T-helper 1 cell treated with Interleukin-12 subunit alpha and Interleukin-12 subunit beta and Interleukin-4 antibody, amounts not matched to agents 30 ng/mL and 1 ng/mL, for 36 hours (primary cell): Measurements from ENCODE around the gene TRIM24. TPM values are rescaled to one million over a fixed set of nuclear protein-coding genes. Genes with fewer than 3 reads are reported as not detected.
"Not testable (repeated sequence)": the region's sequence is repeated elsewhere in the genome, so short reads cannot be mapped to it uniquely, and the experiment has no call there.

Source experiments
- intact Hi-C: fragments of 100-400 bp; cut with micrococcal nuclease; formaldehyde crosslinking; loops from one replicate; pipeline ENCODE4 v1.15.1; 2024
- total RNA-seq: library from RNA; stranded (reverse); gene quantifications from 2 replicates; pipeline ENCODE4 v1.2.3, GENCODE V29; 2022

TRIM24 gene
- total RNA-seq, 1 donor from 2014 or later: 17.4 TPM

- intact Hi-C loops: loop anchor here (1.0 to 10.0 kb wide), 17 partner anchors 279 to 903 kb away; partner anchors contain the start of genes CREB3L2, UBN2 and ZC3HAV1
Observed at GRCh38 chr7:138459413-138460175, 465 bp upstream of the TRIM24 start.

GRCh38 chr7:138460649-138461607 lies 869 bp downstream of the TRIM24 start:
- intact Hi-C loops: loop anchor here (1.0 to 10.0 kb wide), 11 partner anchors 49 to 901 kb away; partner anchors contain the start of genes UBN2 and ZC3HAV1

- intact Hi-C loops: loop anchor here (5.0 to 10.0 kb wide), 5 partner anchors 512 to 899 kb away; partner anchors contain the start of gene UBN2
Observed at GRCh38 chr7:138463291-138463618, 3.2 kb downstream of the TRIM24 start.

GRCh38 chr7:138465046-138465445 lies 5.0 kb downstream of the TRIM24 start:
- intact Hi-C loops: loop anchor here (10.0 kb wide), 2 partner anchors 510 to 560 kb away; no protein-coding TSS in a partner anchor

GRCh38 chr7:138466069-138466756 lies 6.2 kb downstream of the TRIM24 start:
- intact Hi-C loops: loop anchor here (10.0 kb wide), 2 partner anchors 509 to 561 kb away; no protein-coding TSS in a partner anchor

- intact Hi-C loops: loop anchor here (10.0 kb wide), 2 partner anchors 506 to 564 kb away; no protein-coding TSS in a partner anchor
Observed at GRCh38 chr7:138468244-138469123, 8.4 kb downstream of the TRIM24 start.

GRCh38 chr7:138470391-138471157 lies 10.5 kb downstream of the TRIM24 start:
- intact Hi-C loops: no loop called here

- intact Hi-C loops: no loop called here
Observed at GRCh38 chr7:138472292-138473079, 12.4 kb downstream of the TRIM24 start.

GRCh38 chr7:138475377-138475776 lies 15.3 kb downstream of the TRIM24 start:
- intact Hi-C loops: no loop called here

- intact Hi-C loops: no loop called here
Observed at GRCh38 chr7:138477081-138477578, 17.1 kb downstream of the TRIM24 start.

GRCh38 chr7:138477581-138477980 lies 17.5 kb downstream of the TRIM24 start:
- intact Hi-C loops: no loop called here

- intact Hi-C loops: no loop called here
Observed at GRCh38 chr7:138478499-138478908, 18.4 kb downstream of the TRIM24 start.

GRCh38 chr7:138480527-138480926 lies 20.5 kb downstream of the TRIM24 start:
- intact Hi-C loops: no loop called here

- intact Hi-C loops: no loop called here
Observed at GRCh38 chr7:138481447-138482380, 21.7 kb downstream of the TRIM24 start.

- intact Hi-C loops: no loop called here
Observed at GRCh38 chr7:138483531-138483930, 23.5 kb downstream of the TRIM24 start.

GRCh38 chr7:138485508-138485907 lies 25.4 kb downstream of the TRIM24 start:
- intact Hi-C loops: not testable (repeated sequence)

- intact Hi-C loops: not testable (repeated sequence)
Observed at GRCh38 chr7:138489139-138489538, 29.1 kb downstream of the TRIM24 start.
